Pancreas (tissue), 10 donors: ENCODE data around the gene TUBGCP5. TPM values are rescaled to one million over a fixed set of nuclear protein-coding genes. Genes with fewer than 3 reads are reported as not detected.
A peak's percentile ranks its signal among the peaks of the same experiment; 100 is the strongest.

Experiments
- ATAC-seq, 4 donors: fragments of 200-7000 bp; cut with Tn5 transposase; one replicate each; pipeline versions ENCODE4 v1.8.0 to v1.9.1; 2020; ENCODE audit warnings: mild to moderate bottlenecking in 4 of 4, moderate library complexity in 4 of 4
- DNase-seq, 6 donors: peaks; one replicate each; pipeline ENCODE4 v3.0.0-alpha.2; 2020
- FAIRE-seq: peaks from 2 replicates; lab custom pipeline; 2012; peaks lifted over from hg19 to GRCh38; lab: Jason Lieb, UNC
- H3K27ac ChIP-seq, 4 donors: fragments of 200-600 bp; sonication (generic); 1 replicate in 3 of 4; 2 replicates in 1 of 4; pipeline versions ENCODE4 v1.5.0 to v1.8.0; 2020
- H3K27me3 ChIP-seq, 4 donors: fragments of 200-600 bp; one replicate each; pipeline ENCODE4 v1.8.0; 2021
- H3K36me3 ChIP-seq, 3 donors: fragments of 200-600 bp; sonication (generic) in 1 of 3; one replicate each; pipeline versions ENCODE4 v1.5.0 to v1.8.0; 2020 to 2021
- H3K4me1 ChIP-seq, 3 donors: fragments of 200-600 bp; one replicate each; pipeline ENCODE4 v1.8.0; 2021
- H3K4me3 ChIP-seq, 4 donors: fragments of 200-600 bp; sonication (generic) in 2 of 4; one replicate each; pipeline versions ENCODE4 v1.5.0 to v1.8.0; 2020 to 2021
- H3K9me3 ChIP-seq, 4 donors: fragments of 200-600 bp; one replicate each; pipeline ENCODE4 v1.8.0; 2021
- WGBS, 2 donors: extraction: QIAGEN DNeasy Blood & Tissue Kit; methylation state at CpG; one replicate each; pipeline ENCODE4 v1.1.7; 2013; 5-methylcytosine and 5-hydroxymethylcytosine counted together
- intact Hi-C, 3 donors: fragments of 100-400 bp; cut with DNase I; formaldehyde crosslinking; loops; one replicate each; pipeline versions ENCODE4 v1.11.1 to v1.14.2; 2022
- polyA plus RNA-seq, 2 donors: library from polyadenylated mRNA; stranded (reverse); fragments of 200-250 nt; gene quantifications; one replicate each; pipeline ENCODE4 v1.2.3, GENCODE V29; 2013
- total RNA-seq, 6 donors: library from RNA; stranded (reverse); fragmentation: NEBNext Ultra II Directional in 4 of 6; extraction: Animal tissue kit (Norgen Biotek cat#: 25700) in 4 of 6; gene quantifications; one replicate each; pipeline versions ENCODE4 v1.2.1 to v1.2.4, GENCODE V29; 2021 to 2023
- TF ChIP-seq, protein P1 (sequence below), 4 donors: fragments of 200-600 bp; sonication (generic) in 3 of 4; IDR thresholded peaks; one replicate each; pipeline versions ENCODE4 v1.5.0 to v1.8.0; 2021; ENCODE audit warnings: antibody characterized with exemption in 4 of 4
- donor health status: healthy with polysubstance abuse.
- donor health status: DM: no; HTN: no; CAD: no; lungs with moderate emphysema.
- donor health status: DM: no; HTN: no; CAD: no.
- donor health status: control.
- donor health status: control.
- donor health status: Bipolar disorder and iron deficiency.
- donor health status: DM: yes; HTN: yes; CAD: no.
- donor health status: DM: no; HTN: no; CAD: no.
- donor health status: DM: no; HTN: no; CAD: no.
- donor health status: DM: yes; HTN: yes; CAD: no.

TUBGCP5 gene
- total and polyA plus RNA-seq, 8 donors, result 6.0 to 10.4 (median 7.6) TPM

GRCh38 chr15:22974745-22975144, 64.6 kb downstream of the TUBGCP5 start:
- intact Hi-C loops, result no loop called here
- 76 to 79% methylated on average over 4 of the region's 4 CpGs for WGBS, 2 donors
- peaks cover 5 to 19% (median 8%) of the 10 kb centered on the region in 3 donors for H3K4me1 ChIP-seq
- FAIRE-seq, result no peak
- no peaks in the 10 kb centered on the region for H3K36me3 ChIP-seq
- DNase-seq, result no peak
- no peaks in the 10 kb centered on the region for H3K9me3 ChIP-seq
- H3K27me3 ChIP-seq, result no peaks in the 10 kb centered on the region
- H3K4me3 ChIP-seq, result no peak overlapping the region
- TF ChIP-seq, protein P1, sequence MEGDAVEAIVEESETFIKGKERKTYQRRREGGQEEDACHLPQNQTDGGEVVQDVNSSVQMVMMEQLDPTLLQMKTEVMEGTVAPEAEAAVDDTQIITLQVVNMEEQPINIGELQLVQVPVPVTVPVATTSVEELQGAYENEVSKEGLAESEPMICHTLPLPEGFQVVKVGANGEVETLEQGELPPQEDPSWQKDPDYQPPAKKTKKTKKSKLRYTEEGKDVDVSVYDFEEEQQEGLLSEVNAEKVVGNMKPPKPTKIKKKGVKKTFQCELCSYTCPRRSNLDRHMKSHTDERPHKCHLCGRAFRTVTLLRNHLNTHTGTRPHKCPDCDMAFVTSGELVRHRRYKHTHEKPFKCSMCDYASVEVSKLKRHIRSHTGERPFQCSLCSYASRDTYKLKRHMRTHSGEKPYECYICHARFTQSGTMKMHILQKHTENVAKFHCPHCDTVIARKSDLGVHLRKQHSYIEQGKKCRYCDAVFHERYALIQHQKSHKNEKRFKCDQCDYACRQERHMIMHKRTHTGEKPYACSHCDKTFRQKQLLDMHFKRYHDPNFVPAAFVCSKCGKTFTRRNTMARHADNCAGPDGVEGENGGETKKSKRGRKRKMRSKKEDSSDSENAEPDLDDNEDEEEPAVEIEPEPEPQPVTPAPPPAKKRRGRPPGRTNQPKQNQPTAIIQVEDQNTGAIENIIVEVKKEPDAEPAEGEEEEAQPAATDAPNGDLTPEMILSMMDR (IDR thresholded peaks at IDR 0.05), result no peak
- peak overlapping the region in 2 of 4 donors; percentile 3 to 11 for H3K27ac ChIP-seq
- peak in 2 of 4 donors; percentile 20 to 31 for ATAC-seq

DNA sequence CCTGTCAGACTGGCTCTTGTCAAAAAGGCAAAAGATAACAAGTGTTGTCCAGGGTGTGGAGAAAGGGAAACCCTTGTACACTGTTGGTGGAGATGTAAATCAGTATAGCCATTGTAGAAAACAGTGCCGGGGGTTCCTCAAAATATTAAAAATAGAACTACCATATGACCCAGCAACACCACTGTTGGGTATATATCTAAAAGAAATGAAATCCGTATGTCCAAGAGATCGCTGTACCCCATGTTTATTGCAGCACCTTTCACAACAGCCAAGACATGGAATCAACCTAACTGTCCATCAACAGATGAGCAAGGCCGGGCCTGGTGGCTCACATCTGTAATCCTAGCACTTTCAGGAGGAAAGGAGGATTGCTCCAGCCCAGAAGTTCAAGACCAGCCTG, 65.4 kb downstream of the TUBGCP5 start:
- TF ChIP-seq, protein P1 (IDR thresholded peaks at IDR 0.05), result no peak
- intact Hi-C loops, result no loop called here
- no peak for ATAC-seq
- Histone ChIP-seq H3K9me3 (no peaks in the 10 kb centered on the region), H3K27ac (no peak overlapping the region), H3K4me3 (no peak overlapping the region), H3K27me3 (no peaks in the 10 kb centered on the region), H3K4me1 (peaks cover 5 to 19% (median 8%) of the 10 kb centered on the region in 3 donors), H3K36me3 (no peaks in the 10 kb centered on the region)
- FAIRE-seq, result no peak
- no peak for DNase-seq
- 77 to 88% methylated on average over 4 of the region's 4 CpGs for WGBS, 2 donors

GRCh38 chr15:22973286-22973685, 66.1 kb downstream of the TUBGCP5 start:
- TF ChIP-seq, protein P1 (IDR thresholded peaks at IDR 0.05), result no peak
- H3K36me3 ChIP-seq, result no peaks in the 10 kb centered on the region
- no peak overlapping the region for H3K4me3 ChIP-seq
- peaks cover 5 to 13% (median 8%) of the 10 kb centered on the region in 3 donors for H3K4me1 ChIP-seq
- H3K27ac ChIP-seq, result no peak overlapping the region
- WGBS, 2 donors, result 45 to 54% methylated on average over 5 of the region's 5 CpGs
- DNase-seq, result no peak
- FAIRE-seq, result no peak
- H3K9me3 ChIP-seq, result no peaks in the 10 kb centered on the region
- intact Hi-C loops, result no loop called here
- ATAC-seq, result peak in 3 of 4 donors; percentile 23 to 58 (median 57)
- no peaks in the 10 kb centered on the region for H3K27me3 ChIP-seq

DNA sequence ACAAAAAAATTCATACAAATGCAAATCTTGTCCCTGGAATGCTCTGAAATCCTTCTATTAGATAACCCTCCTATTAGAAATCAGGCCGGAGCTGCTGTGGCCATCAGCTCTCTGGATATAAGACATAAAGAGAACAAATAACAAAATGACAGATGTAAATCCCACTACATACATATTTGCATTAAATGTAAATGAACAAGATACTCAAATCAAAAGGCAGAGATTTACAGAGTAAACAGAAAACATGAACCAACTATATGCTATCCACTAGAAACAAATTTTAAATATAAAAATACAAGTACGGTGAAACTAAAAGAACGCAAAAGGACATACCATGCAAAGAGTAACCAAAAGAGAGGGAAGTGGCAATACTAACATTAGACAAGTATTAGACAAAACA, 69.9 kb downstream of the TUBGCP5 start:
- no peak for DNase-seq
- no peak overlapping the region for H3K4me3 ChIP-seq
- TF ChIP-seq, protein P1 (IDR thresholded peaks at IDR 0.05), result no peak
- WGBS, 2 donors, result 97 to 99% methylated on average over 3 of the region's 3 CpGs
- H3K27ac ChIP-seq, result no peak overlapping the region
- H3K4me1 ChIP-seq, result peaks cover 0 to 2% (median 0%) of the 10 kb centered on the region in 3 donors
- intact Hi-C loops, result no loop called here
- H3K9me3 ChIP-seq, result no peaks in the 10 kb centered on the region
- no peaks in the 10 kb centered on the region for H3K36me3 ChIP-seq
- no peak for FAIRE-seq
- no peak for ATAC-seq
- no peaks in the 10 kb centered on the region for H3K27me3 ChIP-seq

DNA sequence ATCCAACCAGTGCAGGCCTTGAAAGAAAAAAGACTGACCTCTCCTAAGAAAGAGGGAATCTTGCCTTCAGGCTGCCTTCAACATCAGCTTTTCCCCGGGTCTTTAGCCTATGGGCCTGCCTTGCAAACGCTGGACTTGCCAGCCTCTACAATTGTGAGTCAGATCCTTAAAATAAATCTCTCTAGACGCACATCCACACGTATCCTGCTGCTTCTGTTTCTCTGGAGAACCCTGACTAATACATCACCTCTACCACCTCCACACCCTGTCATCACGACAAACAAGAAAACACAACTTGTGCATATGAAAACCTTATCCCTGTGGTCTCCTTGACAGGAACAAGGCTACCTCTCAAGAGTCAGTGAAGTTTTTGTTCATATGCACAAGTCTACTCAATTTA, 71.0 kb downstream of the TUBGCP5 start:
- no peak for ATAC-seq
- H3K9me3 ChIP-seq, result no peaks in the 10 kb centered on the region
- no peaks in the 10 kb centered on the region for H3K27me3 ChIP-seq
- TF ChIP-seq, protein P1 (IDR thresholded peaks at IDR 0.05), result no peak
- intact Hi-C loops, result no loop called here
- DNase-seq, result no peak
- 56 to 62% methylated on average over 5 of the region's 5 CpGs for whole genome bisulfite sequencing, 2 donors
- no peak for FAIRE-seq
- no peak overlapping the region for H3K4me3 ChIP-seq
- no peaks in the 10 kb centered on the region for H3K36me3 ChIP-seq
- peaks cover 0 to 6% (median 0%) of the 10 kb centered on the region in 3 donors for H3K4me1 ChIP-seq
- no peak overlapping the region for H3K27ac ChIP-seq
